Endothelial cell of umbilical vein (primary cell): ENCODE results near the gene SLC23A1.

Source experiments
- CTCF ChIP-seq, 2 donors: IDR thresholded peaks; 1 replicate in 1 of 2; 2 replicates in 1 of 2; pipeline ENCODE4 v1.5.1; 2011; ENCODE audit warnings: low read length in 2 of 2, mild to moderate bottlenecking in 2 of 2, moderate library complexity in 2 of 2, control low read depth in 1 of 2, inconsistent platforms in 1 of 2, low read depth in 1 of 2; ENCODE audit not compliant: insufficient read depth in 1 of 2; ENCODE audit errors: extremely low read depth in 1 of 2
- EZH2 ChIP-seq: IDR thresholded peaks from 2 replicates; pipeline ENCODE4 v1.6.1; 2012; ENCODE audit warnings: borderline replicate concordance, low read depth, mild to moderate bottlenecking, moderate library complexity, low read length, inconsistent platforms; ENCODE audit not compliant: severe bottlenecking
- FOS ChIP-seq: IDR thresholded peaks from 2 replicates; pipeline ENCODE4 v1.6.1; 2011; ENCODE audit warnings: mild to moderate bottlenecking, low read length, moderate library complexity, borderline replicate concordance; ENCODE audit not compliant: insufficient read depth
- GATA2 ChIP-seq: IDR thresholded peaks from 2 replicates; pipeline ENCODE4 v1.7.0; 2011; ENCODE audit warnings: low read depth, mild to moderate bottlenecking, moderate library complexity, mixed read lengths, low read length; ENCODE audit not compliant: insufficient read length, insufficient read depth
- JUN ChIP-seq: IDR thresholded peaks from 2 replicates; pipeline ENCODE4 v1.6.1; 2011; ENCODE audit warnings: borderline replicate concordance, low read depth; ENCODE audit not compliant: insufficient read length, insufficient read depth
- MYC ChIP-seq: IDR thresholded peaks from one replicate; pipeline ENCODE4 v1.6.1; 2011; ENCODE audit warnings: mild to moderate bottlenecking, low read depth, low read length
- POLR2A ChIP-seq: IDR thresholded peaks from 2 replicates; pipeline ENCODE4 v1.6.1; 2012; ENCODE audit warnings: low read depth, mild to moderate bottlenecking, control low read depth, low read length
- POLR2AphosphoS5 ChIP-seq: IDR thresholded peaks from 2 replicates; pipeline ENCODE4 v1.6.1; 2012; ENCODE audit warnings: low read depth, mild to moderate bottlenecking, control low read depth, low read length, moderate library complexity; ENCODE audit not compliant: insufficient read depth
- TF ChIP-seq, protein P1 (sequence below): IDR thresholded peaks from 2 replicates; pipeline ENCODE4 v1.6.1; 2011; ENCODE audit not compliant: insufficient read depth, insufficient read length

DNA sequence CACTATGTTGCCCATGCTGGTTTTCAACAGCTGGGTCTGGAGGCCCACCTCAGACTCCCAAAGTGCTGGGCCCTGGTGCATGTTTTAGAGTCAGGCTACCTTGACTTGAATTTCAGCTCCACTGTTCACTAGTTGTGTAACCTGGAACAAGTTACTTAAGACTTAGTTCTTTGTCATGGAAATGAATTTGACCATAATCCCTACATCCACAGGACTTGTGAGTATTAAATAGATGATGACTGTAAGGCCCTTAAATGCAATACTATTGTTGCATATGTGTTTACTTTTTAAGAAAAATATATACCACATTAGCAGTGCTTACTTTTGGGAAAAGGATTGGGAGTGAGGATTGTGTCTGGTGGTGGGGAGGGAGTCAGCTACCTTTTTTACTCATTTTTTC, 25.0 kb downstream of the SLC23A1 start:
- TF ChIP-seq CTCF (IDR thresholded peaks at IDR 0.05; ENCODE audit: extremely low read depth in 1 of 2, insufficient read depth in 1 of 2, low read depth in 1 of 2, low read length in 2 of 2) (no peak), EZH2 (no peak), POLR2AphosphoS5 (no peak), POLR2A (no peak), FOS (no peak), JUN (no peak), GATA2 (no peak), MYC (no peak)
- TF ChIP-seq, protein P1, sequence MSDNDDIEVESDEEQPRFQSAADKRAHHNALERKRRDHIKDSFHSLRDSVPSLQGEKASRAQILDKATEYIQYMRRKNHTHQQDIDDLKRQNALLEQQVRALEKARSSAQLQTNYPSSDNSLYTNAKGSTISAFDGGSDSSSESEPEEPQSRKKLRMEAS, result no peak
